Panc1 (cell line): ENCODE measurements around the gene MPRIP. TPM values are rescaled to one million over a fixed set of nuclear protein-coding genes. Genes with fewer than 3 reads are reported as not detected.

Experiments
- ATAC-seq: fragments of 200-7000 bp; cut with Tn5 transposase; 2 replicates; pipeline ENCODE4 v1.9.1; 2020; ENCODE audit warnings: mild to moderate bottlenecking, moderate library complexity
- BruUV-seq: library from RNA; stranded (reverse); fragments of 400-500 nt; replicated peaks from 2 replicates; lab custom pipeline; 2021; lab: Mats Ljungman, UMichigan
- CTCF ChIA-PET: fragments of 300-600 bp; sonication (Branson Sonifier 250); formaldehyde crosslinking; loops from one replicate; lab custom pipeline; 2022; ENCODE audit warnings: antibody characterized with exemption; lab: Charles Lee
- POLR2A ChIA-PET: fragments of 300-600 bp; sonication (Branson Sonifier 250); formaldehyde crosslinking; loops from one replicate; lab custom pipeline; 2022; ENCODE audit warnings: antibody characterized with exemption; lab: Charles Lee
- DNase-seq: peaks from one replicate; pipeline ENCODE4 v3.0.0-alpha.2; 2010; ENCODE audit warnings: low read depth, low spot score
- H3K27ac ChIP-seq: 2 replicates; pipeline ENCODE4 v1.5.1; 2011; ENCODE audit warnings: mild to moderate bottlenecking, low read length, inconsistent platforms
- H3K27me3 ChIP-seq: fragments of 200-500 bp; sonication (Bioruptor generic); 2 replicates; pipeline ENCODE4 v1.6.0; 2014; ENCODE audit warnings: low read length, inconsistent platforms; ENCODE audit not compliant: control insufficient read depth, insufficient read depth
- H3K36me3 ChIP-seq: fragments of 200-500 bp; sonication (Bioruptor generic); 2 replicates; pipeline ENCODE4 v1.5.1; 2014; ENCODE audit warnings: inconsistent platforms, mild to moderate bottlenecking, low read length, moderate library complexity; ENCODE audit not compliant: control insufficient read depth, insufficient read depth
- H3K4me1 ChIP-seq: 2 replicates; pipeline ENCODE4 v1.5.1; 2011; ENCODE audit warnings: inconsistent platforms, mild to moderate bottlenecking, low read length, moderate library complexity; ENCODE audit not compliant: control insufficient read depth, insufficient read depth
- H3K4me3 ChIP-seq, 2 experiments: 2 replicates each; pipeline ENCODE4 v1.5.1; 2011 to 2012; ENCODE audit warnings: low read depth in 2 of 2, low read length in 2 of 2, mild to moderate bottlenecking in 2 of 2, inconsistent platforms in 1 of 2, moderate library complexity in 1 of 2
- H3K9me3 ChIP-seq: fragments of 200-500 bp; sonication (Bioruptor generic); 2 replicates; pipeline ENCODE4 v1.5.1; 2014; ENCODE audit warnings: low read depth, mild to moderate bottlenecking, inconsistent platforms, low read length, moderate library complexity; ENCODE audit not compliant: control insufficient read depth, insufficient read depth
- CTCF ChIP-seq: fragments of 450-650 bp; IDR thresholded peaks from 2 replicates; pipeline ENCODE4 v1.5.1; 2017; ENCODE audit warnings: mild to moderate bottlenecking
- POLR2AphosphoS5 ChIP-seq: IDR thresholded peaks from 2 replicates; pipeline ENCODE4 v1.6.1; 2012; ENCODE audit warnings: mild to moderate bottlenecking, low read depth, low read length, moderate library complexity
- REST ChIP-seq, 2 experiments: IDR thresholded peaks; 2 replicates each; pipeline ENCODE4 v1.6.1; 2011 to 2012; ENCODE audit warnings: low read depth in 2 of 2, control low read depth in 1 of 2, low read length in 1 of 2, mild to moderate bottlenecking in 1 of 2, moderate library complexity in 1 of 2; ENCODE audit not compliant: insufficient read depth in 1 of 2
- SIN3A ChIP-seq: IDR thresholded peaks from 2 replicates; pipeline ENCODE4 v1.6.1; 2012; ENCODE audit warnings: low read depth, mild to moderate bottlenecking, low read length, moderate library complexity, borderline replicate concordance; ENCODE audit not compliant: insufficient read depth
- TCF7L2 ChIP-seq: IDR thresholded peaks from 2 replicates; pipeline ENCODE4 v1.6.1; 2011; ENCODE audit warnings: mild to moderate bottlenecking, low read depth, low read length, inconsistent platforms
- in situ Hi-C: cut with HindIII; loops from 2 replicates; pipeline ENCODE4 v1.10.0; 2016; ENCODE audit warnings: low sequenced_read_pairs, low pct_unique_long_range_greater_than_20kb
- intact Hi-C: fragments of 100-400 bp; cut with micrococcal nuclease; formaldehyde crosslinking; loops from one replicate; pipeline ENCODE4 v1.10.0; 2022; ENCODE audit not compliant: unreplicated experiment
- total RNA-seq: library from RNA; stranded (reverse); gene quantifications from one replicate; pipeline ENCODE4 v1.2.1, GENCODE V29; 2021; ENCODE audit not compliant: unreplicated experiment

Gene MPRIP
- total RNA-seq, 1 experiment from 2014 or later, result 155 TPM

- ATAC-seq (peak; percentile 30; the same call in 1 of the 2 replicates), DNase-seq (no peak)
- no TSS peak for BruUV-seq
- H3K27ac ChIP-seq, result no peak overlapping the region
- TF ChIP-seq CTCF, result no peak
- no peak for TF ChIP-seq SIN3A
- TF ChIP-seq POLR2AphosphoS5, result no peak
- TF ChIP-seq TCF7L2, result no peak
- TF ChIP-seq REST (IDR thresholded peaks at IDR 0.05; ENCODE audit: insufficient read depth in 1 of 2, low read depth in 2 of 2, low read length in 1 of 2), result no peak
- ChIA-PET CTCF (no interaction called here), POLR2A (no interaction called here)
- no peaks in the 10 kb centered on the region for H3K9me3 ChIP-seq
- no peak overlapping the region for H3K4me3 ChIP-seq
- in situ Hi-C loops (no loop called here), intact Hi-C loops (no loop called here)
- H3K4me1 ChIP-seq, result peaks cover 6% of the 10 kb centered on the region
- no peaks in the 10 kb centered on the region; the same call in 1 of the 2 replicates for H3K36me3 ChIP-seq
- H3K27me3 ChIP-seq, result no peaks in the 10 kb centered on the region
Measured at GRCh38 chr17:17073581-17074403, 31.5 kb downstream of the MPRIP start.

- no peaks in the 10 kb centered on the region; the same call in 1 of the 2 replicates for H3K36me3 ChIP-seq
- no peak overlapping the region for H3K4me3 ChIP-seq
- H3K9me3 ChIP-seq, result no peaks in the 10 kb centered on the region
- TF ChIP-seq CTCF, result no peak
- no peak for TF ChIP-seq TCF7L2
- no peak for TF ChIP-seq REST (IDR thresholded peaks at IDR 0.05; ENCODE audit: insufficient read depth in 1 of 2, low read depth in 2 of 2, low read length in 1 of 2)
- TF ChIP-seq POLR2AphosphoS5, result no peak
- TF ChIP-seq SIN3A, result no peak
- no TSS peak for BruUV-seq
- peaks cover 6% of the 10 kb centered on the region for H3K4me1 ChIP-seq
- intact Hi-C loops (no loop called here), in situ Hi-C loops (no loop called here)
- ATAC-seq (no peak), DNase-seq (no peak)
- CTCF ChIA-PET, result no interaction called here
- POLR2A ChIA-PET, result no interaction called here
- H3K27me3 ChIP-seq, result no peaks in the 10 kb centered on the region
- H3K27ac ChIP-seq, result no peak overlapping the region
Measured at GRCh38 chr17:17075125-17075781, 33.0 kb downstream of the MPRIP start.
